ENCODE data around the gene SAMSN1.

DNA sequence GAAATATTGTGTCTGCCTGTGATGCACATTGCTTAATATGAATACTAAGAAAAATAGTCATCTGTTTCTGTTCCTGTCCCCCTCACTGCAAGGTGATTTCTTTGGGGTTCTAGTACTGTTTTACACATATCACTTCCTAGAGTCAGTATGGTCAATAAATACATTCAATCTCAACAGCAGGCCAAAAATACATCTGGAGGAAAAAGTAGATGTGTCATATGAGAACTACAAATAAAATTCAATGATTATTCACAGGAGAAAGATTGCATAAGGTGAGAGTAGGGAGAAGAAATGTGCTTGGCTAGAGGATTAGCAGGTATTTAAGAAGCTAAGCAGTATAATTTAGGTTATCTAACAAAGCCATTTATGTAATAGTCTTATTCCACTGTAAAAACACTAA, 45.3 kb upstream of the SAMSN1 start:
- TF ChIP-seq, protein P1, sequence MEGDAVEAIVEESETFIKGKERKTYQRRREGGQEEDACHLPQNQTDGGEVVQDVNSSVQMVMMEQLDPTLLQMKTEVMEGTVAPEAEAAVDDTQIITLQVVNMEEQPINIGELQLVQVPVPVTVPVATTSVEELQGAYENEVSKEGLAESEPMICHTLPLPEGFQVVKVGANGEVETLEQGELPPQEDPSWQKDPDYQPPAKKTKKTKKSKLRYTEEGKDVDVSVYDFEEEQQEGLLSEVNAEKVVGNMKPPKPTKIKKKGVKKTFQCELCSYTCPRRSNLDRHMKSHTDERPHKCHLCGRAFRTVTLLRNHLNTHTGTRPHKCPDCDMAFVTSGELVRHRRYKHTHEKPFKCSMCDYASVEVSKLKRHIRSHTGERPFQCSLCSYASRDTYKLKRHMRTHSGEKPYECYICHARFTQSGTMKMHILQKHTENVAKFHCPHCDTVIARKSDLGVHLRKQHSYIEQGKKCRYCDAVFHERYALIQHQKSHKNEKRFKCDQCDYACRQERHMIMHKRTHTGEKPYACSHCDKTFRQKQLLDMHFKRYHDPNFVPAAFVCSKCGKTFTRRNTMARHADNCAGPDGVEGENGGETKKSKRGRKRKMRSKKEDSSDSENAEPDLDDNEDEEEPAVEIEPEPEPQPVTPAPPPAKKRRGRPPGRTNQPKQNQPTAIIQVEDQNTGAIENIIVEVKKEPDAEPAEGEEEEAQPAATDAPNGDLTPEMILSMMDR (IDR thresholded peaks at IDR 0.05; ENCODE audit: low read length): no peak
- no peak for TF ChIP-seq EZH2 (IDR thresholded peaks at IDR 0.05; ENCODE audit: borderline replicate concordance, low read length)

Measured in OCI-LY1 (cell line).